Subcutaneous adipose tissue (tissue), 4 donors: ENCODE data around the gene THOC6. TPM values are rescaled to one million over a fixed set of nuclear protein-coding genes. Genes with fewer than 3 reads are reported as not detected.

Experiments used
- CTCF ChIP-seq: fragments of 450-650 bp; IDR thresholded peaks from one replicate; pipeline ENCODE4 v1.5.1; 2016; ENCODE audit warnings: low read depth, mild to moderate bottlenecking, control low read depth, antibody characterized with exemption, moderate library complexity
- total RNA-seq, 4 donors: library from RNA; depleted of rRNA; stranded (reverse); fragments of >200 nt; gene quantifications; one replicate each; pipeline ENCODE4 v1.1.0, GENCODE V29; 2016

The THOC6 gene
- total RNA-seq, 4 donors from 2014 or later: 10.8 to 17.2 (median 13.8) TPM

DNA sequence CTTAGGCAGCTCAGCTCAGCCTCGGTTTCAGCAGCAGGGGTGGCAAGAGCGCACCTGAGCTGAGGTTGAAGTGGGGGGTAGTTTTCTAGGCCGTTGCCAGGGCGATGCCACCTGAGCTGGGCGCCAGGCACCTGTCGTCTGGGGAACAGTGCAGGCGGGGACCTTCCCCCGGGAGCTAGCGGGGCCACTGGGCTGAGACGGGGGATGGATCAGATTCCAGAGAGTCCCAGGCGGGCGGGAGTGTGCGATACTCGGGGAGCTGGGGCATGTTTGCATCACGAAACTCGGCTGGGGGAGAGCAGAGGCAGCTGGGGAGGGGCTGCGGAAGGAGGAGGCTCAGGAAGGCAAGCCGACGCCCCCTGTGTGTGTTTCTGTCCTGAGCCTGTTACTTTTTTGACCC, 11.6 kb upstream of the THOC6 start:
- TF ChIP-seq CTCF: no peak

DNA sequence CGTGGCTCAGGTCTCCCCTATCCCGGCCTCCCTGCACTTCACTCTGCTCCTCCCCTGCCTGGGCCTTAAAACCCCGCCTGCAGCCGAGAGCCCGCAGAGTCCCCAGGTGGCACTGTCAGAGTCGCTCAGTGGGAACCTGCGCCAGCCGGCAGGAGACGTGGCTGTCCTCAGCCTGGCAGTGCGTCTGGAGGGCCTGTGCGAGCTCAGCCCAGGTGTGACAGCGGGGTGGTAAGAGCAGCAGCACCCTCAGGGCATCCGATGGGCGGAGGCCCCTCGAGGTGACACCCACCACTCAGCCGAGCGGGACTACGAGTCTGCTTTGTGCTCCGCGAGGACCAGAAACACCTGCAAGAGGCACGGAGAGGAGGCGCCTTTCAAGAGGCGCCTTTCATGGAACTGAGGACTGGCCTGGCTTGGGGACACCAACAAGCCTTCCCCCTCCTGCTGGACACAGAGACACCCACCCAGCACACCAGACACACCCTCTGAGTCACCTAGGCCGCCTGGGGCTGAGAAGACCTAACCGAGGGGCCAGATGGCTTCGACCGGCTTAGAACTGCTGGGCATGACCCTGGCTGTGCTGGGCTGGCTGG, 10.9 kb upstream of the THOC6 start, which contains the start of gene CLDN9:
Gene CLDN9 (plus strand): TSS at position 96 of the 593 bp plus-strand sequence. CDS start 440 bp downstream, at position 536.
- no peak for TF ChIP-seq CTCF

- TF ChIP-seq CTCF: no peak
Measured at GRCh38 chr16:3013491-3013951, 10.3 kb upstream of the THOC6 start.

DNA sequence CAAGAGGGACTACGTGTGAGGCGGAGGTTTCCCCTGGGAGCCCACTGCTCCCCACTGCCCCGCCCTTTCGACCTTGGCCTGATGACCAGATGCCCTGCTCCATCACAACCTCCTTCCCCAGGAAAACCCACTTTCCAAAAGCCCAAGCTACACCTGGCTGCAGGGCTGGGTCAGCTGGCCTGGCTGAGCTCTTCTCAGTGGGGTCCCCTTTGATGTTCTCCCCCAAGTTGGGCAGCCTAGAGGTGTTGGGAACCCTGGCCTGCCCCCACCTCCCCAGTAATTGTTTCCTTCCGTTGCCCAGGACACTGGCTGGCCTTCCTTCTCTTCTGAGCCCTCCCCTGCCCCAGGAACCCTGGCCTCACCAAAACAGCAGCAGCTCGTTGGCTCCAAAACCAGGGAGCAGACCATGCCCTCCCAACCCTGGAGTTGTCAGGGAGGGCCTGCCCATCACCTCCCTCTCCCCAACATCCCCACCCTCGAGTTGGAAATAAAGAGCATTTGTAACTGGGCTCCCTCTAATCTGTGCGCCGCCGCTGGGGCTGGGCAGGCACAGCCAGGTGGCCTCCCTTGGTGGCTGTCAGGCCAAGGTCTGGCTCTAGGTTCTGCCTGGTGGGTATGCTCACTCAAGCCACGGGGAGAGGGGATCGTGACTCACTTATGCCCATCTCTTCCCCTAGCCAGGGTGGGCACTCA, 9.7 kb upstream of the THOC6 start:
- TF ChIP-seq CTCF: no peak

GRCh38 chr16:3014971-3015370, 8.9 kb upstream of the THOC6 start:
- TF ChIP-seq CTCF: no peak

DNA sequence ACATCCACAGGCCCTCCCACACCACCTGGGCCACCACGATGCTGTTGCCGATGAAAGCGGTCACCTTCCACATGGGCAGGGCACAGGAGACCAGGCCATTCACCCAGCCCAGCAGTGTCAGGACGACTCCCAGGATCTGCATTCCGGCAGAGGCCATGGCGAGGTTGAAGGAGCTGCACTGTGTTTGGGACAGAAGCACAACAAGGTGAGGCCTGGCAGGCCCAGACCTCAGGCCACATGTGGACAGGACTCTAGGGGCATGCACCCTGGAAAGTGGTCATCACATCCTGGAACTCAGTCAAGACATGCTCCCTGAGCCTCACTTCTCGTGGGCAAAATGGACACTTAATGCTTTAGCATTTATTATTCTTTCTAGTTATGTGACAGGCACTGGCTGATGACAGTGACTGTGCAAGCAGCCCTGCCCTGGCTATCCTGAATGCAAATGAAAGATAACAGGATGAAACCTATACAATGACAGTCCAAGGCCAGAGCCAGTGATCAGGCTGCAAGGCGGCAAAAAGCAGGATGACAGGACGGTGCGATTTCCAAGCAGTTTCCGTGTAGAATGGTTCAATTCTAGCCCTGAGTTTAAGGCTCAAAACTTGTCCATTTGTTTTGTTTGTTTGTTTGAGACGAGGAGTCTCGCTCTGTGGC, 7.8 kb upstream of the THOC6 start:
- no peak for TF ChIP-seq CTCF

- TF ChIP-seq CTCF: no peak
Measured at GRCh38 chr16:3017344-3017743, 6.5 kb upstream of the THOC6 start.
